Progenitor cell of endocrine pancreas (in vitro differentiated cells): ENCODE measurements around the gene GNB1L. TPM values are rescaled to one million over a fixed set of nuclear protein-coding genes. Genes with fewer than 3 reads are reported as not detected.

ENCODE experiments used
- DNase-seq: peaks from one replicate; pipeline ENCODE4 v3.0.0; 2021; ENCODE audit warnings: low spot score; ENCODE audit not compliant: unreplicated experiment
- H3K27ac Mint-ChIP-seq: 2 replicates; pipeline ENCODE4 v1.8.0; 2021; ENCODE audit warnings: mild to moderate bottlenecking, moderate library complexity, mixed read lengths
- H3K27me3 Mint-ChIP-seq: 2 replicates; pipeline ENCODE4 v1.8.0; 2021; ENCODE audit warnings: mixed read lengths
- H3K36me3 Mint-ChIP-seq: 2 replicates; pipeline ENCODE4 v1.8.0; 2022; ENCODE audit warnings: mixed read lengths; ENCODE audit not compliant: insufficient read depth
- H3K4me1 Mint-ChIP-seq: 2 replicates; pipeline ENCODE4 v1.8.0; 2021; ENCODE audit warnings: low read depth, mixed read lengths
- H3K4me3 Mint-ChIP-seq: 2 replicates; pipeline ENCODE4 v1.8.0; 2021; ENCODE audit warnings: low read depth, mild to moderate bottlenecking, moderate library complexity, mixed read lengths
- H3K9me3 Mint-ChIP-seq: 2 replicates; pipeline ENCODE4 v1.8.0; 2021; ENCODE audit warnings: low read depth, mixed read lengths
- CTCF ChIP-seq: fragments of 200-600 bp; sonication (generic); IDR thresholded peaks from one replicate; pipeline ENCODE4 v1.5.0; 2021; ENCODE audit warnings: antibody characterized with exemption, mild to moderate bottlenecking; ENCODE audit not compliant: unreplicated experiment
- total RNA-seq: library from RNA; stranded (reverse); gene quantifications from 2 replicates; pipeline ENCODE4 v1.2.1, GENCODE V29; 2021

The GNB1L gene
- total RNA-seq, 1 donor from 2014 or later = 9.9 TPM

- Mint-ChIP-seq H3K4me1 (peaks cover 12% of the 10 kb centered on the region), H3K27ac (no peak overlapping the region), H3K27me3 (peaks cover 61% of the 10 kb centered on the region), H3K9me3 (no peaks in the 10 kb centered on the region), H3K4me3 (no peak overlapping the region), H3K36me3 (peaks cover 1% of the 10 kb centered on the region)
- TF ChIP-seq CTCF = no peak
- no peak for DNase-seq
These were observed 91.9 kb downstream of the GNB1L start for GRCh38 chr22:19762568-19763457.

GRCh38 chr22:19761725-19762567, 92.7 kb downstream of the GNB1L start:
- DNase-seq = no peak
- no peaks in the 10 kb centered on the region for H3K9me3 Mint-ChIP-seq
- H3K4me1 Mint-ChIP-seq = peaks cover 12% of the 10 kb centered on the region
- peak overlapping the region; percentile 70 for H3K4me3 Mint-ChIP-seq
- H3K27ac Mint-ChIP-seq = no peak overlapping the region
- no peak for TF ChIP-seq CTCF
- peaks cover 61% of the 10 kb centered on the region for H3K27me3 Mint-ChIP-seq
- H3K36me3 Mint-ChIP-seq = peaks cover 1% of the 10 kb centered on the region

GRCh38 chr22:19760951-19761724, 93.5 kb downstream of the GNB1L start:
- DNase-seq = no peak
- Mint-ChIP-seq H3K27ac (no peak overlapping the region), H3K4me1 (peaks cover 12% of the 10 kb centered on the region)

GRCh38 chr22:19760058-19760950, 94.4 kb downstream of the GNB1L start, which contains the start of gene TBX1:
TBX1 (plus strand) TSS chr22:19760778; CDS start chr22:19760844, 66 bp downstream.
- Mint-ChIP-seq H3K9me3 (no peaks in the 10 kb centered on the region), H3K36me3 (peaks cover 1% of the 10 kb centered on the region), H3K4me1 (peaks cover 13% of the 10 kb centered on the region), H3K27me3 (peaks cover 67% of the 10 kb centered on the region), H3K4me3 (peak within 1 kb of the TSS; percentile 70), H3K27ac (peak within 1 kb of the TSS; percentile 13)
- DNase-seq = no peak
- TF ChIP-seq CTCF = no peak

More at GRCh38 chr22:19760951-19761724, 93.5 kb downstream of the GNB1L start:
- peak overlapping the region; percentile 70 for H3K4me3 Mint-ChIP-seq
- no peaks in the 10 kb centered on the region for H3K9me3 Mint-ChIP-seq
- peaks cover 65% of the 10 kb centered on the region for H3K27me3 Mint-ChIP-seq
- H3K36me3 Mint-ChIP-seq = peaks cover 1% of the 10 kb centered on the region
- TF ChIP-seq CTCF = no peak
